GOT3 (cell line): Measurements from ENCODE around the gene LGI1.

Experiments used
- DNase-seq: peaks from one replicate; lab custom pipeline; 2025; ENCODE audit warnings: mixed read lengths; lab: John Stamatoyannopoulos, UW

The LGI1 gene

DNA sequence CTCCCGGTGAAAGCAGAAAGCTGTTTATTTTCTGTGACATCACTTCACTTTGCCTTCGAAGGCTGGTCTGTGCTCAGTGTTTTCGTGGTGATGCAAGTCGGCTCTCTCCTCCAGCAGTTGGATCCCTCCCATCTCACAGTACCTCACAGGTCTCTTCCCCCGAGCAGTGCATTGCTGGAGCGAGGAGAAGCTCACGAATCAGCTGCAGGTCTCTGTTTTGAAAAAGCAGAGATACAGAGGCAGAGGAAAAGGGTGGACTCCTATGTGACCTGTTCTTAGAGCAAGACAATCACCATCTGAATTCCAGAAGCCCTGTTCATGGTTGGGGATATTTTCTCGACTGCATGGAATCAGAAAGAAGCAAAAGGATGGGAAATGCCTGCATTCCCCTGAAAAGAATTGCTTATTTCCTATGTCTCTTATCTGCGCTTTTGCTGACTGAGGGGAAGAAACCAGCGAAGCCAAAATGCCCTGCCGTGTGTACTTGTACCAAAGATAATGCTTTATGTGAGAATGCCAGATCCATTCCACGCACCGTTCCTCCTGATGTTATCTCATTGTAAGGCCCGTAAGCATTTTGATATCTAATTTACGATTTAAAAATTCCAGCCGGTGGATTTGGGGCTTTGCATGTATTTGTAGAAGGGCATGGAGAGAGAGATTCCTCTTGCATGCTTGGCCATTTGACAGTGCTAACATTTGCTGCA is at the start of gene LGI1:
Gene LGI1 (plus strand): TSS at position 136 of the 707 bp plus-strand sequence. CDS start 209 bp downstream, at position 345.
- DNase-seq, result no peak

- DNase-seq, result no peak
Measured at GRCh38 chr10:93710333-93710909, 47.3 kb upstream of the LGI1 start.

DNA sequence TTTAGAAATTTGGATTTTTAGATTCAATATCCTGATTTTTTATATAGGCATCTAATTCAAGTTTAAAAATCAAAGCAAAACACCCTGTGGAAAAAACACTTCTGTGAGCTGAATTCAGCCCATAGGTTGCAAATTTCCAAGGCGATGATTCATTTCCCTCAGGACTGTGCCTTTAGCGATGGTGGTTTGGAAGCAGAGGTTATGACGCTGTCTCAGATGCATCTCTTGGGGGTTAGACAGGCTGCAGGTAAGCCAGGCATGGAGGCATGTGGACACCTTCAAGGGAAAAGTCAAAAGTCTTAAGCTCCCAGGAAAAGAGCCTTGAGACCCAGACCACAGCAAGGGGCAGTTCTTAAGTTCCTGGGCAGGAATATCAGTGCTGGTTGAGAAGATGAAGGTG is 45.8 kb upstream of the LGI1 start:
- no peak for DNase-seq

DNA sequence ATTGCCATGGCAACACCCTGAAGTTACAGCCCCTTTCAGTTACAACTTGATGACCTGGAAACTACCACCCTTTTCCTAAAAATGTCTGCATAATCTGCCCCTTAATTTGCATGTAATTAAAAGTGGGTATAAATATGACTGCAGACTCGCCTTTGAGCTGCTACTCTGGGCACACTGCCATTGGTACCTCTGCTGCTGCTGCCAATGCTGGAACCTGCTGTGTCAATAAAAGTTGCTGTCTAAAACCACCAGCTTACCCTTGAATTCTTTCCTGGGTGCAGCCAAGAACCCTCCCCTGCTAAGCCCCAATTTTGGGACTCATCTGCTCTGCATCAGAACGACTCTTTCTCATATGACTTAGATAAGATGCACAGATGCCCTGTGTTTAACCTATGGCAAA is 45.1 kb upstream of the LGI1 start:
- no peak for DNase-seq

DNA sequence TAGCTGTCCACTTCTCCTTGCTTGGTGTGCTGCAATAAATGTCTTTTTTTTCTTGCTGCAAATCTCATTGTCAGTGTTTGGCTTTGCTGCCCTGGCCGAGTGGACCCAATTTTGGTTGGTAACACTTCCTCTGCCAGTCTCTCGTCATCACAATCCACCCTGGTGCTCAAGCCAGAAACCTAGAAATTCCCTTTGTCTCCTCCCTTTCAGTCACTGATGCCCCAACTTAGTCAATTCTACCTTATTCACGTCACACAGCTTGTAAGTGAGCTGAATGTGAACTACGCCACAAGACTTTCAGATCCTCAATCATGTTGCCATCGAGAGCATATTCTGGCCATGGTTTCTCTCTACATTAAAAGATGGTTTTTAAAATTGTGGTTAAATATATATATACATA is 42.4 kb upstream of the LGI1 start:
- DNase-seq, result no peak

GRCh38 chr10:93716766-93717165 is 41.0 kb upstream of the LGI1 start:
- no peak for DNase-seq

DNA sequence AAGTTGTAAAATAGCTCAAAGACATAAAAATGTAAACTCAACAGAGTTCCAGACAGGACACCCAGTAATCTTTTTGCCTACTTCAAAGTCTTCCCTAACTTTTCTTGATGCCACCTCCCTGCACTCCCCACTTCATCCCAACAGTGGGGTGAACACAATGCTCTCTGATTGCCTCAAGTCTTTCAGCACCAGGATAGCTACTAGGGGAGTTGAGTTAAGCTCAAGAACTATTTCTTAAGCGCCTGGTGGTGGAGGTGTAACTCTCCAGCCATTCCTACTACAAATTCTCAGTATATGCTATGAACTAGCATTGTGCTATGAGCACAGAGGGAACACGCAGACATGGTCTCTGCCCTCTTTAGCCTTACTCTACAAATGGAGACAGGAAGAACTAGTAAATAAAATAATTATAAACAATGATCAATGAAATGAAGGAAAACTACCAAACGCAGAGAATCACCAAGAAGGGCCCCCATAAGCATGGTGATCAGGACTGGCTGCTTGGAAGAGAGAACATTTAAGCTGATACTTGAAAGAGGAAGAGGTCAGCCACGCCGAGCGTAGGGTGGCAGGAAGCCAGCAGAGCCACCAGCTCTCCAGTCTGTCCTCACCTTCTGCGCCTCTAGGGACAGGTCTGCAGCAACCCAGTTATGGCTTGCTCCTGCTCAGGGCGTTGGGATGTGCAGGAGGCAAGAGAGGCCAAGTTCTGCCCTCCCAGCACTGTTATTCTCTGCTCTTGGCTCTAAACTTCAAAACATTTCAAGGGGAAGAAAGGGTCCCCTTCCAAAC is 38.6 kb upstream of the LGI1 start:
- DNase-seq, result no peak

GRCh38 chr10:93719901-93720300 is 37.8 kb upstream of the LGI1 start:
- no peak for DNase-seq

DNA sequence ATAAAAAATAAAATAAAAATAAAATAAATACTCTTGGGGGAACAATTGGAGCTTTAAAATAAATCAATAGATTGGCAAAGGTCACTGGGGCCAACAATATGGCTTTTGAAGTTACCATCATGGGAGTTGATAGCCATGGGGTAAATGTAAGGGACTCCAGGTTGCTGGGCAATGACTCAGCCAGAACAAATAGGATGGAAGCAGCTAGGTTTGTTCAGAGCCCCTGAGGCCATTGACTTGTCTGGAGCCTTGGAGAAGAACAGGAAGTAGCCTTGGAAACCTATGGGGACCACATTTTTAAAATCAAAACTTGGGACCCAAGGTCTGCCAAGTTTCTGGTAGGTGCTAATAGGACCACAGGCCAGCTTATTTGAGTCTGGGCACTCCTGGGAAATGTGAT is 35.2 kb upstream of the LGI1 start:
- DNase-seq, result no peak

DNA sequence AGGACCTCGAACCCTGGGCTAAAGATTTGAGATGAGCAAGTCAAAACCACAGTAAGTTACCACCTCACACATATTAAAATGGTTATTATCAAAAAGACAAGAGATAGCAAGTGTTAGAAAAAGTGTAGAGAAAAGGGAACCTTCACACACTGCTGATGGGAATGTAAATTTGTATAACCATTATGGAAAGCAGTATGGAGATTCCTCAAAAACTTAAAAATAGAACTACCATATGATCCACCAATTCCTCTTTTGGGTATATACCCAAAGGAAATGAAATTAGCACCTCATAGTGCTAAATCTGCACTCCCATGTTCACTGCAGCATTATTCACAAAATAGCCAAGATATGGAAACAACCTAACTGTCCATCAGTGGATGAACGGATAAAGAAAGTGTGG is 34.6 kb upstream of the LGI1 start:
- no peak for DNase-seq

- DNase-seq, result no peak
Measured at GRCh38 chr10:93726024-93726423, 31.7 kb upstream of the LGI1 start.

GRCh38 chr10:93741367-93741766 is 16.4 kb upstream of the LGI1 start:
- DNase-seq, result no peak

DNA sequence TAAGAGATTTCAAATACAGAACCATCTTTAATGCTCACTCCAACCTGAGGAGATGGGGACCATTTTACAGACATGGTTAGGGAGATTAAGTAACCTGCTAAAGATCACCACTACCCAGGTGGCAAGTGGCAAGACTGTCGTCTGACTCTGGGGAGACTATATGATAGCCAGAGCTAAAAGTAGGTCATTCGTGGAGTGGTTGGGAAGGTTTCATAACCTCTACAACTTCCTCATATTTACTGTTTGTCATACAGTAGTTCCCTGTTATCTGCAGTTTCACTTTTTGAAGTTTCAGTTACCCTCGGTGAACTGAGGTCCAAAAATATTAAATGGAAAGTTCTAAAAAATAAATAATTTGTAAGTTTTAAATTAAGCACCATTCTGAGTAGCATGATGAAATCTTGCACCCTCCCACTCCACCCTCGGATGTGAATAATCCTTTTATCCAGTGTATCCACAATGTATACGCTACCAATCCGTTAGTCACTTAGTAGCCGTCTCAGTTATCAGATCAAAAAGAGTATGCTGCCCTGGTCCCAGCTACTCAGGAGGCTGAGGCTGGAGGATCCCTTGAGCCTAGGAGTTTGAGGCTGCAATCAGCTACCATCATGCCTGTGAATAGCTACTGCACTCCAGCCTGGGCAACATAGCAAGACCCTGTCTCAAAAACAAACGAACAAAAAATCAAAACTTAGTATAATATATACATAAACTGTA is 14.9 kb upstream of the LGI1 start:
- no peak for DNase-seq

DNA sequence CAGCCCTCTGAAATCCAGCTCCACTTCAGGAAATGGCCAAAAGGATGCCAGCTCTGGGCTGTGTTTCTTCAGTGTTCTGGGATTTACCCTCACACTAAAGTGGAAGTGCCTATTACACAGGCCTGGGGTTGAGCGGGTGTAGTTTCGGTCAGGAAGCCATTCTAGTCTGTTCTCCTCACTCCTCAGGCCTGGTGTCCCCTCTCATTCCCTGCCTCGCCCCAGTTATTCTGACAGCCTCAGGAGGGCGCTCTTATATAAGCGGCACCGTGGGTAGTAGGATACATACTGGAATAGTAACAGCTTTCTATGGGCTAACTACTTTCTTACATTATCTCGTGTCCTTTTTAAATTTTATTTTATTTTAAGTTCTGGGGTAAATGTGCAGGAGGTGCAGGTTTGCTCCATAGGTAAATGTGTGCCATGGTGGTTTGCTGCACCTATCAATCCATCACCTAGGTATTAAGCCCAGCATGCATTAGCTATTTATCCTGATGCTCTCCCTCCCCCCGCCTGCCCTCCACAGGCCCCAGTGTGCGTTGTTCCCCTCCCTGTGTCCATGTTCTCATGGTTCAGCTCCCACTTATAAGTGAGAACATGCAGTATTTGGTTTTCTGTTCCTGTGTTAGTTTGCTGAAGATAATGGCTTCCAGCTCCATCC is 12.2 kb upstream of the LGI1 start:
- DNase-seq, result no peak

DNA sequence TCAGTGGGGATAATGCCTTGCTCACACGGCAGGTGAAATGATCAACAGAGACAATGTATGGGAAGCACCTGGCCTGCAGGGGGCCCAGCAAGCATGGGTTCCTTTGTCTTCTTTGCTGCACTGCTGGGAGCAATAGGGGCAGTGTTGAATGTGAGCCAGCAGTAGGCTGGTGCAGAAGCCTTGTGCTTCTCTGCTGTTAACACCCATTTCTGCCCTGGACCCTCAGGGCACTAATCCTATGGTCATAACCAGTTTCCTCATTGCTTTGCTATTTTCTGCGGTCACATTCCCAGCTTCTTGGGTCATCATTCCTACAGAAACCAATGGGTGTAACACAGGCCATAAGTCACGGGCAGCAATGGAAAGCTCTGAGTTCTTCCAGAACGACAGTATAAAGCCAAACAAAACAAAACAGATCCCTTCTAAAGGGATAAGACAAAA is 10.9 kb upstream of the LGI1 start:
- no peak for DNase-seq

GRCh38 chr10:93749218-93749799 is 8.4 kb upstream of the LGI1 start:
- no peak for DNase-seq

DNA sequence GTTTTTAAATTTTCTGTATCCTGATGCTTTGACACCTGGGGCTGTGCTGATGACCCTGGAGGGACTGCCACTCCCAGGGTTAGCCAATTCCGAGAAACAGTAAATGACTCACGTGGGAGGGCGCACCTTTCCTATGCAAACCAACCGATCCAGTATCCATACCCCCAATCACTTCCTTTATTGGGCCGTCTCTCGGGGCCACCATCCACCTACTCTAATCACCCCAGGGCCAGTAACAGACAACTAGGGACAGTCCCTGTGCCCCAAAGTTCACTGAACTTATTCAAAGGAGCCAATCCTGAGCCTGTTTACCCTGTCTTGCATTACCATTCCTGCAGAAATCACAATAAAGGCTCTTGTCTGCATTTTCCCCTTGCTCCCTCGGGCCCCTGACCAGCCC is 6.6 kb upstream of the LGI1 start:
- no peak for DNase-seq

GRCh38 chr10:93751832-93752231 is 5.9 kb upstream of the LGI1 start:
- DNase-seq, result no peak

- DNase-seq, result no peak
Measured at GRCh38 chr10:93752761-93753160, 5.0 kb upstream of the LGI1 start.

DNA sequence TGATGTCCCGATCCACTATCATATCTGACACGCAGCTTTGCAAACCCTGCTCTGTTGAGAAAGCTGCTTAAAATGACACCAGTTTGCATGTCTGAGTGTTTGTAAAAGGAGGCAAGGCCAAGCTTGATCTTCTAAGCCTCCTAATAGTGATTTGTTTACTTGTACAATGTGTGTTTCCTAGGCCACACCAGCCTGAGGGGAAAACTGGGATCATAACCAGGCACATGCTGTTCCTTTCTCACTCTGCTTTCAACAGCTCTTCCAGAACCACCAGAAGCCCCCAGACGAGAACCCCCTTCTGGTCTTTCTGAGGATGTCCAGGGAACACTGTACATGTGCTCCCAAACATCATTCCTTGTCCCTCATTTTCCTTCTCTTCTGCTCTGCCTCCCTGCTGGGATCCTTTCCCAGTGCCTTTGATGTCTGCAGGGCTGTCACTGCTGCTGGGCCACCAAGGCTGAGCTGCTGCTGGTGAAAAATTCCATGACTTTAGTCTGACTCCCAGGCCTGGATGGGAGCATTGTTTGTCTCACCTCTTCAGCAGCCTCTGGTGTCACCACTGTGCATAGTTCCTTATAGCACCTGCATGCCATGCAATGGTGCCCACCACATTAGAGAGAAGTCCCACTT is 4.0 kb upstream of the LGI1 start:
- no peak for DNase-seq

- no peak for DNase-seq
Measured at GRCh38 chr10:93754761-93755160, 3.0 kb upstream of the LGI1 start.
